Measurements from ENCODE around the gene DNM1L.

- TF ChIP-seq POLR2A (IDR thresholded peaks at IDR 0.05) (no peak), CTCF (IDR thresholded peaks at IDR 0.05) (no peak)
Measured at GRCh38 chr12:32662665-32663064, 16.4 kb upstream of the DNM1L start.

Data from body of pancreas (tissue), 4 donors.